ENCODE data around the gene ASTN2. TPM values are rescaled to one million over a fixed set of nuclear protein-coding genes. Genes with fewer than 3 reads are reported as not detected.

Gene ASTN2
- total RNA-seq, 1 experiment from 2014 or later = 4.8 TPM

GRCh38 chr9:116813031-116813300 is 601.9 kb downstream of the ASTN2 start:
- no TSS peak for BruUV-seq (replicated peaks)
- Histone ChIP-seq H3K27ac (ENCODE audit: low read depth, low read length) (no peak overlapping the region), H3K4me1 (ENCODE audit: control insufficient read depth in 1 of 2, insufficient read depth in 2 of 2, low read length in 2 of 2) (no peaks in the 10 kb centered on the region), H2AFZ (ENCODE audit: low read depth, low read length, poor library complexity, severe bottlenecking) (no peak overlapping the region), H3K4me2 (ENCODE audit: low read length) (no peak overlapping the region), H3K27me3 (ENCODE audit: insufficient read depth, low read length) (peaks cover 16% of the 10 kb centered on the region), H3K79me2 (ENCODE audit: insufficient read depth, low read length) (no peaks in the 10 kb centered on the region), H3K9ac (ENCODE audit: low read length) (no peak overlapping the region), H3K9me2 (ENCODE audit: insufficient read depth) (no peaks in the 10 kb centered on the region), H4K20me1 (ENCODE audit: insufficient read depth) (no peaks in the 10 kb centered on the region), H3K9me3 (ENCODE audit: control insufficient read depth in 1 of 2, insufficient read depth in 1 of 2, low read depth in 1 of 2, low read length in 2 of 2) (no peaks in the 10 kb centered on the region), H3K4me3 (replicated peaks in 1 of 2; ENCODE audit: low read depth in 1 of 2, low read length in 2 of 2) (no peak overlapping the region), H3K36me3 (ENCODE audit: control insufficient read depth in 1 of 2, insufficient read depth in 2 of 2, low read length in 2 of 2) (no peaks in the 10 kb centered on the region)
- ChIA-PET CTCF (no interaction called here), RAD21 (ENCODE audit: low non-redundant PET in 1 of 2, low total read pairs in 2 of 2, uncharacterized antibody in 2 of 2, unreplicated experiment in 2 of 2) (no interaction called here), POLR2A (no interaction called here)
- DNase-seq (ENCODE audit: low read depth, low spot score) (no peak), ATAC-seq (no peak)
- TF ChIP-seq FOSL1 (IDR thresholded peaks at IDR 0.05; ENCODE audit: low read depth) = no peak
- TF ChIP-seq, protein P1, sequence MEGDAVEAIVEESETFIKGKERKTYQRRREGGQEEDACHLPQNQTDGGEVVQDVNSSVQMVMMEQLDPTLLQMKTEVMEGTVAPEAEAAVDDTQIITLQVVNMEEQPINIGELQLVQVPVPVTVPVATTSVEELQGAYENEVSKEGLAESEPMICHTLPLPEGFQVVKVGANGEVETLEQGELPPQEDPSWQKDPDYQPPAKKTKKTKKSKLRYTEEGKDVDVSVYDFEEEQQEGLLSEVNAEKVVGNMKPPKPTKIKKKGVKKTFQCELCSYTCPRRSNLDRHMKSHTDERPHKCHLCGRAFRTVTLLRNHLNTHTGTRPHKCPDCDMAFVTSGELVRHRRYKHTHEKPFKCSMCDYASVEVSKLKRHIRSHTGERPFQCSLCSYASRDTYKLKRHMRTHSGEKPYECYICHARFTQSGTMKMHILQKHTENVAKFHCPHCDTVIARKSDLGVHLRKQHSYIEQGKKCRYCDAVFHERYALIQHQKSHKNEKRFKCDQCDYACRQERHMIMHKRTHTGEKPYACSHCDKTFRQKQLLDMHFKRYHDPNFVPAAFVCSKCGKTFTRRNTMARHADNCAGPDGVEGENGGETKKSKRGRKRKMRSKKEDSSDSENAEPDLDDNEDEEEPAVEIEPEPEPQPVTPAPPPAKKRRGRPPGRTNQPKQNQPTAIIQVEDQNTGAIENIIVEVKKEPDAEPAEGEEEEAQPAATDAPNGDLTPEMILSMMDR (IDR thresholded peaks at IDR 0.05 in 2 of 3, conservative IDR thresholded peaks at IDR 0.05 in 1 of 3; ENCODE audit: borderline replicate concordance in 1 of 3, insufficient read depth in 1 of 3, low read depth in 2 of 3, low read length in 2 of 3) = no peak
- no peak for TF ChIP-seq POLR2AphosphoS5 (IDR thresholded peaks at IDR 0.05; ENCODE audit: low read depth, low read length)
- TF ChIP-seq JUND (IDR thresholded peaks at IDR 0.05) = no peak
- no peak for TF ChIP-seq POLR2A (IDR thresholded peaks at IDR 0.05; ENCODE audit: borderline replicate concordance, extremely low read depth, insufficient read depth, insufficient read length)
- no peak for TF ChIP-seq EZH2 (IDR thresholded peaks at IDR 0.05)
- no peak for TF ChIP-seq TCF7L2 (IDR thresholded peaks at IDR 0.05; ENCODE audit: borderline replicate concordance, extremely low read depth, insufficient read depth, insufficient read length)
- no peak for TF ChIP-seq CBX3 (IDR thresholded peaks at IDR 0.05; ENCODE audit: low read depth)
- TF ChIP-seq RAD21 (IDR thresholded peaks at IDR 0.05; ENCODE audit: low read depth) = no peak
- TF ChIP-seq, protein P2, sequence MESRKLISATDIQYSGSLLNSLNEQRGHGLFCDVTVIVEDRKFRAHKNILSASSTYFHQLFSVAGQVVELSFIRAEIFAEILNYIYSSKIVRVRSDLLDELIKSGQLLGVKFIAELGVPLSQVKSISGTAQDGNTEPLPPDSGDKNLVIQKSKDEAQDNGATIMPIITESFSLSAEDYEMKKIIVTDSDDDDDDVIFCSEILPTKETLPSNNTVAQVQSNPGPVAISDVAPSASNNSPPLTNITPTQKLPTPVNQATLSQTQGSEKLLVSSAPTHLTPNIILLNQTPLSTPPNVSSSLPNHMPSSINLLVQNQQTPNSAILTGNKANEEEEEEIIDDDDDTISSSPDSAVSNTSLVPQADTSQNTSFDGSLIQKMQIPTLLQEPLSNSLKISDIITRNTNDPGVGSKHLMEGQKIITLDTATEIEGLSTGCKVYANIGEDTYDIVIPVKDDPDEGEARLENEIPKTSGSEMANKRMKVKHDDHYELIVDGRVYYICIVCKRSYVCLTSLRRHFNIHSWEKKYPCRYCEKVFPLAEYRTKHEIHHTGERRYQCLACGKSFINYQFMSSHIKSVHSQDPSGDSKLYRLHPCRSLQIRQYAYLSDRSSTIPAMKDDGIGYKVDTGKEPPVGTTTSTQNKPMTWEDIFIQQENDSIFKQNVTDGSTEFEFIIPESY (IDR thresholded peaks at IDR 0.05; ENCODE audit: extremely low read depth, insufficient replicate concordance, low read length) = no peak
- TF ChIP-seq, protein P3, sequence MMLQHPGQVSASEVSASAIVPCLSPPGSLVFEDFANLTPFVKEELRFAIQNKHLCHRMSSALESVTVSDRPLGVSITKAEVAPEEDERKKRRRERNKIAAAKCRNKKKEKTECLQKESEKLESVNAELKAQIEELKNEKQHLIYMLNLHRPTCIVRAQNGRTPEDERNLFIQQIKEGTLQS (IDR thresholded peaks at IDR 0.05) = no peak
- no peak for TF ChIP-seq ELF1 (IDR thresholded peaks at IDR 0.05; ENCODE audit: borderline replicate concordance, low read depth)
- intact Hi-C loops (cut with micrococcal nuclease) = no loop called here
